Astrocyte of the spinal cord (primary cell): Measurements from ENCODE around the gene ZMIZ1.

ENCODE experiments used
- DNase-seq: peaks from one replicate; pipeline ENCODE4 v3.0.0; 2011; ENCODE audit warnings: low read depth, low spot score
- H3K4me3 ChIP-seq: 2 replicates; pipeline ENCODE4 v1.5.1; 2011; ENCODE audit warnings: low read depth, mild to moderate bottlenecking, low read length, moderate library complexity
- CTCF ChIP-seq: IDR thresholded peaks from 2 replicates; pipeline ENCODE4 v1.5.1; 2012; ENCODE audit warnings: low read depth, mild to moderate bottlenecking, low read length, inconsistent platforms
- in situ Hi-C: cut with HindIII; loops from 2 replicates; pipeline ENCODE4 v1.10.0; 2017; ENCODE audit warnings: low sequenced_read_pairs

The ZMIZ1 gene

GRCh38 chr10:79066411-79067240 lies 2.1 kb upstream of the ZMIZ1 start:
- DNase-seq: peak; percentile 36
- H3K4me3 ChIP-seq: peak overlapping the region; percentile 47
- in situ Hi-C loops: loop anchor here (25.0 kb wide), 1 partner anchor 129 kb away; no protein-coding TSS in a partner anchor
- TF ChIP-seq CTCF: peak; percentile 33

- H3K4me3 ChIP-seq: peak overlapping the region; percentile 47
- peak; percentile 32 for TF ChIP-seq CTCF
- in situ Hi-C loops: loop anchor here (25.0 kb wide), 1 partner anchor 130 kb away; no protein-coding TSS in a partner anchor
- DNase-seq: peak; percentile 96
These were observed 1.2 kb upstream of the ZMIZ1 start for GRCh38 chr10:79067241-79068202.

- TF ChIP-seq CTCF: no peak
- in situ Hi-C loops: loop anchor here (25.0 kb wide), 1 partner anchor 131 kb away; no protein-coding TSS in a partner anchor
- H3K4me3 ChIP-seq: peak overlapping the region; percentile 47
- DNase-seq: no peak
These were observed 584 bp upstream of the ZMIZ1 start for GRCh38 chr10:79068203-79068561.

- H3K4me3 ChIP-seq: peak overlapping the region; percentile 89
- in situ Hi-C loops: loop anchor here (10.0 to 25.0 kb wide), 2 partner anchors 125 to 132 kb away; no protein-coding TSS in a partner anchor
- DNase-seq: peak; percentile 38
- no peak for TF ChIP-seq CTCF
These were observed 737 bp downstream of the ZMIZ1 start for GRCh38 chr10:79069325-79070080.

- peak overlapping the region; percentile 89 for H3K4me3 ChIP-seq
- in situ Hi-C loops: loop anchor here (10.0 to 25.0 kb wide), 2 partner anchors 125 to 133 kb away; no protein-coding TSS in a partner anchor
- no peak for DNase-seq
- no peak for TF ChIP-seq CTCF
These were observed 1.4 kb downstream of the ZMIZ1 start for GRCh38 chr10:79070081-79070605.
